ENCODE results near the gene KANK2. TPM values are rescaled to one million over a fixed set of nuclear protein-coding genes. Genes with fewer than 3 reads are reported as not detected.

The KANK2 gene
- total RNA-seq, 4 donors from 2014 or later, result 177 to 241 (median 222) TPM

GRCh38 chr19:11172576-11172975 is 24.8 kb downstream of the KANK2 start:
- TF ChIP-seq CTCF (IDR thresholded peaks at IDR 0.05), result no peak
- TF ChIP-seq POLR2A (IDR thresholded peaks at IDR 0.05), result no peak
- Histone ChIP-seq H3K4me3 (replicated peaks in 1 of 3) (no peak overlapping the region), H3K4me1 (no peaks in the 10 kb centered on the region), H3K27ac (no peak overlapping the region), H3K27me3 (no peaks in the 10 kb centered on the region), H3K9me3 (no peaks in the 10 kb centered on the region), H3K36me3 (peaks cover 70 to 84% of the 10 kb centered on the region in 2 donors)
- no peak for DNase-seq
- intact Hi-C loops (cut with DNase I), result no loop called here
- WGBS, 2 donors, result 88 to 97% methylated on average over 5 to 6 of the region's 6 CpGs

- no peaks in the 10 kb centered on the region for H3K9me3 ChIP-seq
- no peaks in the 10 kb centered on the region for H3K4me1 ChIP-seq
- H3K4me3 ChIP-seq (replicated peaks in 1 of 3), result no peak overlapping the region
- no peak for DNase-seq
- WGBS, 2 donors, result 87 to 92% methylated on average over 5 of the region's 5 CpGs
- TF ChIP-seq POLR2A (IDR thresholded peaks at IDR 0.05) (no peak), CTCF (IDR thresholded peaks at IDR 0.05) (no peak)
- no peak overlapping the region for H3K27ac ChIP-seq
- H3K36me3 ChIP-seq, result peaks cover 68 to 70% of the 10 kb centered on the region in 2 donors
- intact Hi-C loops (cut with DNase I), result no loop called here
- no peaks in the 10 kb centered on the region for H3K27me3 ChIP-seq
Observed at GRCh38 chr19:11171144-11171543, 26.2 kb downstream of the KANK2 start.

GRCh38 chr19:11169896-11170678 is 27.3 kb downstream of the KANK2 start:
- DNase-seq, result no peak
- intact Hi-C loops (cut with DNase I), result no loop called here

GRCh38 chr19:11168568-11168967 is 28.8 kb downstream of the KANK2 start:
- TF ChIP-seq POLR2A (IDR thresholded peaks at IDR 0.05) (no peak), CTCF (IDR thresholded peaks at IDR 0.05) (no peak)
- WGBS, 2 donors, result 98 to 100% methylated on average over 7 of the region's 7 CpGs
- Histone ChIP-seq H3K9me3 (no peaks in the 10 kb centered on the region), H3K27me3 (no peaks in the 10 kb centered on the region), H3K4me3 (replicated peaks in 1 of 3) (no peak overlapping the region), H3K4me1 (peaks cover 0 to 11% of the 10 kb centered on the region in 2 donors), H3K36me3 (peaks cover 49 to 53% of the 10 kb centered on the region in 2 donors), H3K27ac (no peak overlapping the region)
- no peak for DNase-seq
- intact Hi-C loops (cut with DNase I), result no loop called here

More at GRCh38 chr19:11169896-11170678, 27.3 kb downstream of the KANK2 start:
- 88 to 89% methylated on average over 26 to 27 of the region's 31 CpGs for WGBS, 2 donors
- Histone ChIP-seq H3K4me1 (peaks cover 0 to 6% of the 10 kb centered on the region in 2 donors), H3K36me3 (peaks cover 63 to 67% of the 10 kb centered on the region in 2 donors), H3K4me3 (replicated peaks in 1 of 3) (no peak overlapping the region), H3K9me3 (no peaks in the 10 kb centered on the region), H3K27ac (no peak overlapping the region), H3K27me3 (no peaks in the 10 kb centered on the region)
- TF ChIP-seq CTCF (IDR thresholded peaks at IDR 0.05) (no peak), POLR2A (IDR thresholded peaks at IDR 0.05) (no peak)

All from thyroid gland (tissue), 4 donors.